HEK293 (cell line): ENCODE data around the gene SLC22A12.

ENCODE experiments used
- CTCF ChIA-PET: fragments of 350-600 bp; formaldehyde crosslinking; extraction: SDS; loops from one replicate; lab custom pipeline; 2021; ENCODE audit warnings: antibody characterized with exemption; lab: Yijun Ruan, JAX
- POLR2A ChIA-PET: fragments of 300-600 bp; formaldehyde crosslinking; extraction: SDS; loops from one replicate; lab custom pipeline; 2020; ENCODE audit warnings: antibody characterized with exemption, inconsistent platforms; lab: Yijun Ruan, JAX
- H3K27ac ChIP-seq: fragments of 200-500 bp; sonication (Bioruptor generic); 2 replicates; pipeline ENCODE4 v1.5.1; 2014; ENCODE audit warnings: low read depth, low read length, control low read depth, inconsistent platforms; ENCODE audit errors: extremely low read depth
- H3K36me3 ChIP-seq, 2 experiments: fragments of 200-500 bp in 1 of 2; sonication (Bioruptor generic) in 1 of 2; 1 replicate in 1 of 2; 2 replicates in 1 of 2; pipeline ENCODE4 v1.5.1; 2014 to 2017; ENCODE audit warnings: inconsistent platforms in 2 of 2, low read length in 2 of 2; ENCODE audit not compliant: control insufficient read depth in 2 of 2, insufficient read depth in 1 of 2
- H3K4me1 ChIP-seq: fragments of 200-500 bp; sonication (Bioruptor generic); 2 replicates; pipeline ENCODE4 v1.5.1; 2014; ENCODE audit warnings: mild to moderate bottlenecking, low read length, inconsistent platforms; ENCODE audit not compliant: control insufficient read depth, insufficient read depth
- H3K4me3 ChIP-seq: 2 replicates; pipeline ENCODE4 v1.5.1; 2011; ENCODE audit warnings: low read depth, mild to moderate bottlenecking, control low read depth, low read length, moderate library complexity
- H3K9me3 ChIP-seq: fragments of 200-500 bp; sonication (Bioruptor generic); 2 replicates; pipeline ENCODE4 v1.5.1; 2014; ENCODE audit warnings: low read depth, low read length, inconsistent platforms; ENCODE audit not compliant: control insufficient read depth, insufficient read depth
- EGR2 ChIP-seq: fragments of 450-650 bp; formaldehyde crosslinking; IDR thresholded peaks from 2 replicates; pipeline ENCODE4 v1.5.1; 2016; ENCODE audit warnings: low read depth, missing biosample characterization, missing genetic modification characterization
- ZBTB17 ChIP-seq: fragments of 450-650 bp; formaldehyde crosslinking; IDR thresholded peaks from 2 replicates; pipeline ENCODE4 v1.5.1; 2016; ENCODE audit warnings: missing biosample characterization, missing genetic modification characterization
- ZBTB21 ChIP-seq: fragments of 450-650 bp; formaldehyde crosslinking; IDR thresholded peaks from 2 replicates; pipeline ENCODE4 v1.5.1; 2017; ENCODE audit warnings: missing biosample characterization, missing genetic modification characterization
- ZNF146 ChIP-seq: fragments of 450-650 bp; formaldehyde crosslinking; IDR thresholded peaks from 2 replicates; pipeline ENCODE4 v1.5.1; 2016; ENCODE audit warnings: missing biosample characterization, missing genetic modification characterization
- ZNF366 ChIP-seq: fragments of 450-650 bp; formaldehyde crosslinking; conservative IDR thresholded peaks from 2 replicates; pipeline ENCODE4 v1.5.1; 2016; ENCODE audit warnings: missing biosample characterization, missing genetic modification characterization
- ZNF404 ChIP-seq: fragments of 450-650 bp; formaldehyde crosslinking; IDR thresholded peaks from 2 replicates; pipeline ENCODE4 v1.5.1; 2017; ENCODE audit warnings: missing biosample characterization, missing genetic modification characterization
- ZNF488 ChIP-seq: fragments of 450-650 bp; formaldehyde crosslinking; IDR thresholded peaks from 2 replicates; pipeline ENCODE4 v1.5.1; 2016; ENCODE audit warnings: missing biosample characterization, missing genetic modification characterization
- ZNF558 ChIP-seq: fragments of 450-650 bp; formaldehyde crosslinking; IDR thresholded peaks from 2 replicates; pipeline ENCODE4 v1.5.1; 2016; ENCODE audit warnings: missing biosample characterization, missing genetic modification characterization
- ZNF621 ChIP-seq: fragments of 450-650 bp; formaldehyde crosslinking; IDR thresholded peaks from 2 replicates; pipeline ENCODE4 v1.5.1; 2017; ENCODE audit warnings: missing biosample characterization, missing genetic modification characterization
- ZNF639 ChIP-seq: fragments of 450-650 bp; formaldehyde crosslinking; IDR thresholded peaks from 2 replicates; pipeline ENCODE4 v1.5.1; 2016; ENCODE audit warnings: missing biosample characterization, missing genetic modification characterization
- ZNF670 ChIP-seq: fragments of 450-650 bp; formaldehyde crosslinking; IDR thresholded peaks from 2 replicates; pipeline ENCODE4 v1.5.1; 2016; ENCODE audit warnings: missing biosample characterization, missing genetic modification characterization, low read depth
- TF ChIP-seq, protein P1 (sequence below): fragments of 450-650 bp; formaldehyde crosslinking; IDR thresholded peaks from 2 replicates; pipeline ENCODE4 v1.5.1; 2016; ENCODE audit warnings: missing biosample characterization, missing genetic modification characterization
- TF ChIP-seq, protein P2 (sequence below): fragments of 450-650 bp; formaldehyde crosslinking; IDR thresholded peaks from 2 replicates; pipeline ENCODE4 v1.5.1; 2016; ENCODE audit warnings: missing biosample characterization, missing genetic modification characterization
- TF ChIP-seq, protein P3 (sequence below): fragments of 450-650 bp; formaldehyde crosslinking; IDR thresholded peaks from 2 replicates; pipeline ENCODE4 v1.5.1; 2017; ENCODE audit warnings: missing biosample characterization, missing genetic modification characterization
- TF ChIP-seq, protein P4 (sequence below): IDR thresholded peaks from 2 replicates; pipeline ENCODE4 v1.6.1; 2011; ENCODE audit warnings: mild to moderate bottlenecking, low read depth, low read length, borderline replicate concordance
- TF ChIP-seq, protein P5 (sequence below): fragments of 450-650 bp; formaldehyde crosslinking; optimal IDR thresholded peaks from 2 replicates; pipeline ENCODE3; 2016; ENCODE audit warnings: missing biosample characterization, mild to moderate bottlenecking, missing genetic modification characterization

Gene SLC22A12

DNA sequence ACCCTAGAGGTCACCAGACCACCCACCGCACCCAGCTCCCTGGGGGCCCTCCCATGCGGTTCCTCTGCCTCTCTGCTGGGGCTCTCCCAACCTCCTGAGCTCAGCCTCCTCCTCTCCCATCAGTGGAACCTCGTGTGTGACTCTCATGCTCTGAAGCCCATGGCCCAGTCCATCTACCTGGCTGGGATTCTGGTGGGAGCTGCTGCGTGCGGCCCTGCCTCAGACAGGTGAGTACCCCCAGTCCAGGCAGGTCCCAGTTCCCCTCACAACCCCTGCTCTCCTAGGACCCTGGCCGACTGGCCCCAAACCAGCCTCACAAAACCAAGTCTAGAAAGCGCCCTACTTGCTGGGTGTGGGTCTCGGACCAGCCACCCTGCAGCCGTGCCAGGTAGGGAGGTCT, 1.6 kb downstream of the SLC22A12 start (continued):
- TF ChIP-seq ZNF639 (tag by site-specific recombination) (no peak), ZNF146 (tag by site-specific recombination) (no peak)
- TF ChIP-seq, protein P1, sequence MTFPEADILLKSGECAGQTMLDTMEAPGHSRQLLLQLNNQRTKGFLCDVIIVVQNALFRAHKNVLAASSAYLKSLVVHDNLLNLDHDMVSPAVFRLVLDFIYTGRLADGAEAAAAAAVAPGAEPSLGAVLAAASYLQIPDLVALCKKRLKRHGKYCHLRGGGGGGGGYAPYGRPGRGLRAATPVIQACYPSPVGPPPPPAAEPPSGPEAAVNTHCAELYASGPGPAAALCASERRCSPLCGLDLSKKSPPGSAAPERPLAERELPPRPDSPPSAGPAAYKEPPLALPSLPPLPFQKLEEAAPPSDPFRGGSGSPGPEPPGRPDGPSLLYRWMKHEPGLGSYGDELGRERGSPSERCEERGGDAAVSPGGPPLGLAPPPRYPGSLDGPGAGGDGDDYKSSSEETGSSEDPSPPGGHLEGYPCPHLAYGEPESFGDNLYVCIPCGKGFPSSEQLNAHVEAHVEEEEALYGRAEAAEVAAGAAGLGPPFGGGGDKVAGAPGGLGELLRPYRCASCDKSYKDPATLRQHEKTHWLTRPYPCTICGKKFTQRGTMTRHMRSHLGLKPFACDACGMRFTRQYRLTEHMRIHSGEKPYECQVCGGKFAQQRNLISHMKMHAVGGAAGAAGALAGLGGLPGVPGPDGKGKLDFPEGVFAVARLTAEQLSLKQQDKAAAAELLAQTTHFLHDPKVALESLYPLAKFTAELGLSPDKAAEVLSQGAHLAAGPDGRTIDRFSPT = no peak
- TF ChIP-seq, all 188 proteins: peak for 0

- POLR2A ChIA-PET = no interaction called here
- H3K36me3 ChIP-seq = no peaks in the 10 kb centered on the region
- CTCF ChIA-PET = no interaction called here
- no peak overlapping the region for H3K27ac ChIP-seq
- H3K4me1 ChIP-seq = no peaks in the 10 kb centered on the region
- H3K9me3 ChIP-seq = no peaks in the 10 kb centered on the region
- H3K4me3 ChIP-seq = no peak overlapping the region
- TF ChIP-seq EGR2 (tag by site-specific recombination) = 0 out of 2 replicates have a peak, but pooled peaks have one; percentile 45
- TF ChIP-seq, protein P2, sequence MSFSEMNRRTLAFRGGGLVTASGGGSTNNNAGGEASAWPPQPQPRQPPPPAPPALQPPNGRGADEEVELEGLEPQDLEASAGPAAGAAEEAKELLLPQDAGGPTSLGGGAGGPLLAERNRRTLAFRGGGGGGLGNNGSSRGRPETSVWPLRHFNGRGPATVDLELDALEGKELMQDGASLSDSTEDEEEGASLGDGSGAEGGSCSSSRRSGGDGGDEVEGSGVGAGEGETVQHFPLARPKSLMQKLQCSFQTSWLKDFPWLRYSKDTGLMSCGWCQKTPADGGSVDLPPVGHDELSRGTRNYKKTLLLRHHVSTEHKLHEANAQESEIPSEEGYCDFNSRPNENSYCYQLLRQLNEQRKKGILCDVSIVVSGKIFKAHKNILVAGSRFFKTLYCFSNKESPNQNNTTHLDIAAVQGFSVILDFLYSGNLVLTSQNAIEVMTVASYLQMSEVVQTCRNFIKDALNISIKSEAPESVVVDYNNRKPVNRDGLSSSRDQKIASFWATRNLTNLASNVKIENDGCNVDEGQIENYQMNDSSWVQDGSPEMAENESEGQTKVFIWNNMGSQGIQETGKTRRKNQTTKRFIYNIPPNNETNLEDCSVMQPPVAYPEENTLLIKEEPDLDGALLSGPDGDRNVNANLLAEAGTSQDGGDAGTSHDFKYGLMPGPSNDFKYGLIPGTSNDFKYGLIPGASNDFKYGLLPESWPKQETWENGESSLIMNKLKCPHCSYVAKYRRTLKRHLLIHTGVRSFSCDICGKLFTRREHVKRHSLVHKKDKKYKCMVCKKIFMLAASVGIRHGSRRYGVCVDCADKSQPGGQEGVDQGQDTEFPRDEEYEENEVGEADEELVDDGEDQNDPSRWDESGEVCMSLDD (tag by site-specific recombination) = no peak
- TF ChIP-seq, all 188 proteins: peak for 1
Measured at GRCh38 chr11:64593156-64594105, 2.4 kb downstream of the SLC22A12 start.

- Histone ChIP-seq H3K36me3 (no peaks in the 10 kb centered on the region), H3K9me3 (no peaks in the 10 kb centered on the region), H3K27ac (no peak overlapping the region), H3K4me3 (no peak overlapping the region), H3K4me1 (no peaks in the 10 kb centered on the region)
- ChIA-PET POLR2A (no interaction called here), CTCF (no interaction called here)
- TF ChIP-seq, protein P3, sequence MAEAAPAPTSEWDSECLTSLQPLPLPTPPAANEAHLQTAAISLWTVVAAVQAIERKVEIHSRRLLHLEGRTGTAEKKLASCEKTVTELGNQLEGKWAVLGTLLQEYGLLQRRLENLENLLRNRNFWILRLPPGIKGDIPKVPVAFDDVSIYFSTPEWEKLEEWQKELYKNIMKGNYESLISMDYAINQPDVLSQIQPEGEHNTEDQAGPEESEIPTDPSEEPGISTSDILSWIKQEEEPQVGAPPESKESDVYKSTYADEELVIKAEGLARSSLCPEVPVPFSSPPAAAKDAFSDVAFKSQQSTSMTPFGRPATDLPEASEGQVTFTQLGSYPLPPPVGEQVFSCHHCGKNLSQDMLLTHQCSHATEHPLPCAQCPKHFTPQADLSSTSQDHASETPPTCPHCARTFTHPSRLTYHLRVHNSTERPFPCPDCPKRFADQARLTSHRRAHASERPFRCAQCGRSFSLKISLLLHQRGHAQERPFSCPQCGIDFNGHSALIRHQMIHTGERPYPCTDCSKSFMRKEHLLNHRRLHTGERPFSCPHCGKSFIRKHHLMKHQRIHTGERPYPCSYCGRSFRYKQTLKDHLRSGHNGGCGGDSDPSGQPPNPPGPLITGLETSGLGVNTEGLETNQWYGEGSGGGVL (tag by site-specific recombination) = no peak
- TF ChIP-seq, protein P4, sequence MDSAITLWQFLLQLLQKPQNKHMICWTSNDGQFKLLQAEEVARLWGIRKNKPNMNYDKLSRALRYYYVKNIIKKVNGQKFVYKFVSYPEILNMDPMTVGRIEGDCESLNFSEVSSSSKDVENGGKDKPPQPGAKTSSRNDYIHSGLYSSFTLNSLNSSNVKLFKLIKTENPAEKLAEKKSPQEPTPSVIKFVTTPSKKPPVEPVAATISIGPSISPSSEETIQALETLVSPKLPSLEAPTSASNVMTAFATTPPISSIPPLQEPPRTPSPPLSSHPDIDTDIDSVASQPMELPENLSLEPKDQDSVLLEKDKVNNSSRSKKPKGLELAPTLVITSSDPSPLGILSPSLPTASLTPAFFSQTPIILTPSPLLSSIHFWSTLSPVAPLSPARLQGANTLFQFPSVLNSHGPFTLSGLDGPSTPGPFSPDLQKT = no peak
- TF ChIP-seq ZNF404 (tag by site-specific recombination) (no peak), ZNF488 (no peak), ZNF670 (no peak), ZBTB17 (tag by site-specific recombination) (peak; percentile 99), EGR2 (tag by site-specific recombination) (no peak), ZBTB21 (tag by site-specific recombination) (no peak), ZNF366 (tag by site-specific recombination) (peak; percentile 98), ZNF621 (tag by site-specific recombination) (no peak), ZNF558 (tag by site-specific recombination) (no peak)
- TF ChIP-seq, protein P5, sequence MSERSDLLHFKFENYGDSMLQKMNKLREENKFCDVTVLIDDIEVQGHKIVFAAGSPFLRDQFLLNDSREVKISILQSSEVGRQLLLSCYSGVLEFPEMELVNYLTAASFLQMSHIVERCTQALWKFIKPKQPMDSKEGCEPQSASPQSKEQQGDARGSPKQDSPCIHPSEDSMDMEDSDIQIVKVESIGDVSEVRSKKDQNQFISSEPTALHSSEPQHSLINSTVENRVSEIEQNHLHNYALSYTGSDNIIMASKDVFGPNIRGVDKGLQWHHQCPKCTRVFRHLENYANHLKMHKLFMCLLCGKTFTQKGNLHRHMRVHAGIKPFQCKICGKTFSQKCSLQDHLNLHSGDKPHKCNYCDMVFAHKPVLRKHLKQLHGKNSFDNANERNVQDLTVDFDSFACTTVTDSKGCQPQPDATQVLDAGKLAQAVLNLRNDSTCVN = no peak
Measured at GRCh38 chr11:64594159-64594939, 3.3 kb downstream of the SLC22A12 start.
